ENCODE measurements around the gene TP53BP2.

GRCh38 chr1:223772771-223773160, 73.0 kb downstream of the TP53BP2 start:
- TF ChIP-seq CTCF (IDR thresholded peaks at IDR 0.05 in 4 of 5, conservative IDR thresholded peaks at IDR 0.05 in 1 of 5) = no peak
- TF ChIP-seq POLR2A (IDR thresholded peaks at IDR 0.05) = no peak

Measured in gastrocnemius medialis (tissue), 4 donors.